Skin epidermis (tissue), 12 donors: ENCODE data around the gene HIKESHI.

Experiments
- H3K27ac ChIP-seq, 21 experiments: fragments of 200-600 bp; sonication (generic) in 11 of 21; one replicate each; pipeline ENCODE4 v1.5.0; 2020; ENCODE audit warnings: mild to moderate bottlenecking in 3 of 21, inconsistent platforms in 2 of 21, moderate library complexity in 2 of 21
- H3K4me3 ChIP-seq, 7 experiments: fragments of 200-600 bp; sonication (generic) in 2 of 7; one replicate each; pipeline ENCODE4 v1.5.0; 2020; ENCODE audit warnings: inconsistent platforms in 2 of 7, mild to moderate bottlenecking in 2 of 7, moderate library complexity in 1 of 7

The HIKESHI gene

GRCh38 chr11:86370922-86371594 is 69.0 kb downstream of the HIKESHI start:
- H3K27ac ChIP-seq = no peak overlapping the region

DNA sequence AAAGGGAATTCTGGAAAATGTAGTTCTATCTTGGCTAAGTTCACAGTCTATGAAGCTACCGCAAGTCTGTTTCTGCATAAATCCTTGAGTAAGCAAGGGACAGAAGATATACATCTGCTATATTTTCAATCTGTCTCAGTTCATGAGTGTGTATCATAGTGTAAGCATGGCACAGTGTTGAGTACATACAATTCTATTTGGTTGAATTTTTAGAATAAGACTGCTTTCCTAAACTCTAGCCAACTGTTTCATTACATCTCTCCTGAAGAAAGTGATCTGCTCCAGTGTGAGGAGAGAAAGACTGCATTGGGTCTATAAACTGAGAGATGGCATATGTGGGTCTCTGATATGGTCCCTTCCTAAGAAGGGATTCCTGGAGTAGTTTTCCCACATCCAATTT is 70.0 kb downstream of the HIKESHI start:
- H3K4me3 ChIP-seq = no peak overlapping the region
- H3K27ac ChIP-seq = no peak overlapping the region

More at GRCh38 chr11:86370922-86371594, 69.0 kb downstream of the HIKESHI start:
- H3K4me3 ChIP-seq = no peak overlapping the region

DNA sequence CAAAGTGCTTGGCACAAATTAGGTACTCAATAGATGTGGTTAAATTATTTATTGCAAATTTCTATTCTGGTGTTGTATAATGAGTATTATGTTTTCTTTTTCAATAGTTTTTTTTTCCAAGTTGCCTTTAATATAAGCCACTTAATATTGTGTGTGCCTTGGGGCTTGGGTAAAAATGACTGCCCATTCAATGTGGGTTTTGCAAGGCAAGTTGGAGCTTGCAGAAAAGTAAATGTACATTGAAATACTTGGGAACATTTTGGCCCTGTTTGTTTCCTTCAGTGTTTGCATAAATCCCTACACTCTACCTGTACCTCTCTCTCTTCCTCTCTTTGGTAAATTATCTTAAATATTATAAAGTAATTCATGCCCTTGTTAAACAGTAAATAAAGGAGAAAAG is 70.5 kb downstream of the HIKESHI start:
- H3K4me3 ChIP-seq = no peak overlapping the region
- no peak overlapping the region for H3K27ac ChIP-seq

DNA sequence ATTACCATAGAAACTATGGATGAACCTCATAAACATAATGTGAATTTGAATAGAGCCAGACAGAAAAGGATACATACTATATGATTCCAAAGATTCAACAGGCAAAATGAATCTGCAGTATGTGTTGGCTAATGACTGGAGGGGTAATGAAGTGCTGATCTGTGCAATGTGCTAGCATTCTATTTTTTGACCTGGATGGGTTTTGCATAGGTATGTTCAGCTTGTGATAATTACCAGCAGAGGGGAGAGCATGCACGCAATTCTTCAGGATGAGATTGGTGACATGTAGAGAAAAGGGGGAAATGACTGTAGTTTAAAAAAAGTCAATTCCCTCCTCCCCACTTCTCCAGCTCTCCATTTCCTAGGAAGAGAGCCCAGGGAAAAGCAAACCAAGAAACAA is 72.0 kb downstream of the HIKESHI start:
- Histone ChIP-seq H3K27ac (no peak overlapping the region), H3K4me3 (no peak overlapping the region)

DNA sequence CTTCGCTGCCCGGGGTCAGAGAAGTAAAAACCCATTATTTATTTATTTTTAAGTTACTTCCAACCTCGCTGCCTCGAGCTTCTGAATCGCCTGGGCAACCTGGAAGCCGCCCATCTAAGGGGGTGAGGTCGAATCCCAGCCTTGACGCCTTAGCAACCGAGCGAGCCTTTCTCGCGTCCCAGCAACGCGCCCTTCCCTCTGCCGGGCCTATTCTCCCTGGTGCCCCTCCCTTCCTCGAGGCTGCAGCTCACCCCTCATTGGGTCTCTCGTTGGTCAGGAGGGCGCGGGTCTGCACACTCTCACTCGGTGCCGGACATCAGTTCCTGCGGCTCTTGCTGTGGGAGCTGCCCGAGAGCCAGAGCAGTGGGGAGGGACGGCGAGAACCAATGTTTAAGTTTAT is 72.5 kb downstream of the HIKESHI start, which contains the start of gene CCDC81:
TSS of gene CCDC81 (plus strand) at position 302 of the 400 bp plus-strand sequence. CDS start 277 bp downstream, outside the sequence.
- Histone ChIP-seq H3K4me3 (no peak within 1 kb of the TSS), H3K27ac (no peak within 1 kb of the TSS)

- Histone ChIP-seq H3K4me3 (no peak overlapping the region), H3K27ac (no peak overlapping the region)
Observed at GRCh38 chr11:86377972-86378371, 75.9 kb downstream of the HIKESHI start.

GRCh38 chr11:86380295-86381059 is 78.4 kb downstream of the HIKESHI start:
- H3K27ac ChIP-seq = no peak overlapping the region
- no peak overlapping the region for H3K4me3 ChIP-seq

DNA sequence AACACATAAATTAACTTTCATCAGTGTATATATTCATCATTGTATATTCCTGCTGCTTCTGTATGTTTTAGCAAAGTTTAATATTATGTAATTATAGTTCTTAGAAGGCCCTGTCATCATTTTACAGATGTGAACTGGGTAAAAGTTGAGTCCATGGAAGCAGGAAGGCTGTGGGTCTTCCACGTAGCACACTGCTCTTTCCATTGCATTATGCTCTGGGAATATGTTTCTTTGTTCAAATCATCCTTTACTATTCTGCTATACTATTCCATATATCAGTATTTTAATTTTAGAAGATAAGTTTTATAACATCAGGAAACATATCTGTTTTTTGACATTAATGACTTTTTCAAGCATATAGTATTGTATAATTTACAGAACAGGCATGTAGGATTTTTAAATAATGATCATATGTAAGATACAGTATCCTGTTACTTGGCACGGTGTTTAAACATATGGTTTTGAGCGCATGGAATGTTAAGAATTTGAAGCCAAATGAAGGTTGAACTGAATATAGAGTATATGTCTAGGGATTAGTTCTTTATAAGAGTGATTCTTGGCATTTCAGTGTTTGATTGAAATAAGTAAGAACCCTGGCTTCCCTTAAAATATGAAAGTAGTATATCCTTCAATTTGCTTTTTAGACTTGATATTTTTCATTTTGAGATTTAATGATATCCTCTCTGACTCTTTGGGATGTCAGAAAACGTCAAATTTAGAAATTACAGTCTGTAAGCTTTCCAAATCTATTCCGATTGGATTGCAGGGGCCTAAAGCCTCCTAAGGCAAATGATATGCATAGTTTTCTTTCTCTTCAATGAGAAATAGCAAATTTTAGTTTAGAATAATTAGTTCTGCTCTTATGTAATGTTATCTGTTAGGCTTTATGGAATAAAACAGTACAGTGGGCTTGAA is 81.3 kb downstream of the HIKESHI start:
- Histone ChIP-seq H3K4me3 (no peak overlapping the region), H3K27ac (no peak overlapping the region)

DNA sequence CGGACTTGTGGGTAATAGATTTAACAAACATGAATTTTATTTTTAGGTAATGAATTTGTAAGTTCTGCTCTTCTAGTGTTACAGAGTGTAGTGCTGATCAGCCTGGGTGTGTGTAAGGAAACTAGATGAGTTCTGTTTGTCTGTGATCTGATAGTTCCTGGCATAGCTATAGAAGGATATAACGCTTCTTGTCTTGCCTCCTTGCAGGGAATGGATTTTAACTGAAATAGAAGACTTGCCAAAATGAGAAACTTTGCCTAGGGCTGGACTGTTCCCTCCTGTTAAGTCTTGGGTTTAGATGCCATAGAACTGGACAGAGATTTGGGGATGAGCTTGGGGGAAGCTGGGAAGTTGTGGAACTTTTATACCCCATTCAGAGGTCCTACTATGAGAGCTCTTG is 84.2 kb downstream of the HIKESHI start:
- Histone ChIP-seq H3K4me3 (no peak overlapping the region), H3K27ac (no peak overlapping the region)

DNA sequence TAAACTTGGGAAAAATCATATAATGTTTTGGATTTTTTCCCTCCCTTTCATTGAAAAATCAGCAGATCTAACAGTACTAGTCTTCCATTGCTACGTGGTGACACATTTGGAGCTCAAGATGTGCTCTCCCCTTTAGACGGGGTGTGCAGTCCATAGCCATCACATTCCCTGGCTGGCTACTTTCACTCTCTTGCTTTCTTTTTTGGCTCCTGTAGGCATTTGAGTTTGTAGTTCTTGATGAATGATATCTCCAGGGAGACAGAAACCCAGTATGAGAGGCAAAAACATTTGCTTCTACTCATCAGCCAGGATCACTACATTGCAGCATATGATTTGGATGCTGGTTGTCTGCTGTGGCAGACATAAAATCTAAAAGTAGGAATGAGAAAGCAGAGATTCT is 84.7 kb downstream of the HIKESHI start:
- Histone ChIP-seq H3K4me3 (no peak overlapping the region), H3K27ac (no peak overlapping the region)

- H3K4me3 ChIP-seq = no peak overlapping the region
- H3K27ac ChIP-seq = no peak overlapping the region
Observed at GRCh38 chr11:86388198-86388597, 86.2 kb downstream of the HIKESHI start.

GRCh38 chr11:86390487-86390886 is 88.4 kb downstream of the HIKESHI start:
- Histone ChIP-seq H3K4me3 (no peak overlapping the region), H3K27ac (no peak overlapping the region)

DNA sequence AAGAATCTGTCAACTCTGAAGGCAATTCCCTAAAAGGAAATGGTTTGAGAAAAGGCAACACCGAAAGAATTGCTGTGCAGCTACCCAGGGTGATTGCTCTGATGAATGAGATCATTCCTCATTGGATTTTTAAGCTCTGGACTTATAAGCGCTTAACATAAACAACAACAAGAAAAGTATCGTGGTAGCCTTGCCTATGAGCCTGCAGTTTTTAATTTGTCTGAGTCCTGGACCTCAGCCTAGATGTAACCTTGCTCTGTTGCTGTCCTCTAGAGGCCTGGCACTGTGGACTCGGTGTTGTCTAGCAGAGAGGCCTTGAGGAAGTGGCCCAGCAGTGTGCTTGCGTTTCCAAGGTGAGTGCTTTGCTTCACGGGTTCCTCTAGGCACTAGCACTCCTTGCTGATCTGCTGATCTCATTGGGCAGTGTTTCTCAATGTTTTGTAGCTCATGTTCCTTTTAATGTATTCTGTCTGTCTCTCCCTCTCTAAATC is 93.1 kb downstream of the HIKESHI start:
- Histone ChIP-seq H3K27ac (no peak overlapping the region), H3K4me3 (no peak overlapping the region)
